Measurements from ENCODE around the gene ATP6V1E1.
"Not testable (repeated sequence)": the region's sequence is repeated elsewhere in the genome, so short reads cannot be mapped to it uniquely, and the experiment has no call there.

The ATP6V1E1 gene

DNA sequence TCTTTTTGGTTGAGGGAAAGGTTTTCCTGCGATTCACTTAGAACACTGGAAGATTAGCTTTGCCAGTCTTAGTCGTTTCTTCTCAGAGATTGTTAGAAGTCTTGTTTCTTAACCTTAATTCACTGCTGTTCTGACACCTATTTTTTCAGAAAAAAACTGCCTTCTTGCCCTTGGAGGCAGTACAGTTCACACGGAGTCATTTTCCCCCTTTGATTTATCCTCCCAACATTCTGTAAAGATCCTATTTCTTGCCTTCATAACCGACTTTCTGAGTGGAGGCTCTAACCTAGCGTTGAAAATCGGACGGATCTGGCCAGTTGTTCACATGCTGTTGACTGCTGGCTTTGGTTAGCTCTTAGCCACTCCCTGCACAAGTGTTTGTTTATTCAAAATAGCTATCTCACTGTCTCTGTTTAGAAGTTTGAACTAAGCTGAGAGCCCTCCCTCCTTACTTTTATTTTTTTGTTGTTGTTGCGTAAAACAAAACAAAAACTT is 10.7 kb upstream of the ATP6V1E1 start:
- DNase-seq = no peak
- Mint-ChIP-seq H3K27me3 (no peaks in the 10 kb centered on the region), H3K4me1 (peaks cover 20% of the 10 kb centered on the region), H3K27ac (peak overlapping the region; percentile 98 to 100), H3K9me3 (no peaks in the 10 kb centered on the region), H3K4me3 (peak overlapping the region; percentile 86 to 96)
- no peak for ATAC-seq

DNA sequence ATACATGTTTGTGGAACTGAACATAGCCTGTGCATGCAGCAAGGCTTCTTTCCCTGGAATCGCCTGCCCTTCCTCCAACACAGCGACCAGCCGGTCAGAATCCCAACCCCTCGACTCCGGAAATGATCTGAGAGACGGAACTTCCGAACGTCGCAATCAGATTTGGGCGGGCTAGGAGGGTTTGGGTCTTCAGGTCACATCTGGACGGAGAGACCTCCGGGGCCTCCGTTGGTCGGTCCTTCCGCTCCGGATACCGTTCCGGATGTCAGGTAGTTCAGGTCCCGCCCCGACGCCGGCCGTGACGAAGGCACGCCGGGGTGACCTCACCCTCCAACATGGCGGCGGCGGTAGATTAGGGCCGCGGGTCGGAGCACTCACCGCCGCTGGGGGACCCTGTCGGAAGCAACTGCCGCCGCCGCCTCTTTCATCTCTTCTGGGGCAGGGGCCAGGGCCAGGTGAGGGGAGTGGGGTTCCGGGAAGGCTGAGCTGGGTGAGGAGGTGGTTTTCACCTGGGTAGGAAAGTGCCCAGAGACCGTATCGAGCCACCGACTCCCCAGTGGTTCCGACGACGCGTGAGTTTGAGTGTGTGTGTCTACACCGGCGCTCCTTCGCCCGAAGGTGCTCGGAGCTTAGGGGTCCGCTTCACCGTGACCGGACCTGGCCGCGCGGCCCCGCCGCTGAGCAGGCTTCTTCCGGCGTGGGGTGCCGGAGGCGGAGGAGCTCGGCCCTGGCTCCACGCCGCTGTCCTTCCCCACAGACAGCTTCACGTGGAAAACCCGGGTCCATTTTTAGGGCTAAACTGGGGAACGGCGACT is 10.1 kb upstream of the ATP6V1E1 start, which contains the start of gene BCL2L13:
BCL2L13 (plus strand) TSS at position 326 of the 815 bp plus-strand sequence. CDS start 16,955 bp downstream, outside the sequence.
- no peaks in the 10 kb centered on the region for H3K9me3 Mint-ChIP-seq
- H3K27ac Mint-ChIP-seq = peak within 1 kb of the TSS; percentile 98 to 100
- H3K4me3 Mint-ChIP-seq = peak within 1 kb of the TSS; percentile 86 to 96

DNA sequence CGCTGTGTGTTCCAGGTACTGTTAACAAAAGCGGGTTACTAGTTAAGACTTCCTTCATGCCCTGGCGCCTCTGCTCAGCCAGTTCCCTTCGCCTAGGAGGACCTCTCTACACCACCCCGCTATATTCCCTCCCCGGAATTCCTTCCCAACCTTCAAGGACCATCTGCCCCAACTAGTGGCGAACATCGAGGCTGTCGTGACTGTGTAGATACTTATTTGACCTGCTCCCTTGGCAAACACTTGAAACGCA is 9.6 kb upstream of the ATP6V1E1 start:
- Mint-ChIP-seq H3K4me1 (peaks cover 20% of the 10 kb centered on the region), H3K9me3 (no peaks in the 10 kb centered on the region), H3K27ac (peak overlapping the region; percentile 98 to 100), H3K4me3 (peak overlapping the region; percentile 86 to 96), H3K27me3 (no peaks in the 10 kb centered on the region)
- no peak for DNase-seq
- ATAC-seq = peak; percentile 44

More for the DNA sequence above, 10.1 kb upstream of the ATP6V1E1 start, which contains the start of gene BCL2L13:
- H3K27me3 Mint-ChIP-seq = no peaks in the 10 kb centered on the region
- peak; percentile 88 to 90 for DNase-seq
- H3K4me1 Mint-ChIP-seq = peaks cover 20% of the 10 kb centered on the region
- ATAC-seq = peak; percentile 98

DNA sequence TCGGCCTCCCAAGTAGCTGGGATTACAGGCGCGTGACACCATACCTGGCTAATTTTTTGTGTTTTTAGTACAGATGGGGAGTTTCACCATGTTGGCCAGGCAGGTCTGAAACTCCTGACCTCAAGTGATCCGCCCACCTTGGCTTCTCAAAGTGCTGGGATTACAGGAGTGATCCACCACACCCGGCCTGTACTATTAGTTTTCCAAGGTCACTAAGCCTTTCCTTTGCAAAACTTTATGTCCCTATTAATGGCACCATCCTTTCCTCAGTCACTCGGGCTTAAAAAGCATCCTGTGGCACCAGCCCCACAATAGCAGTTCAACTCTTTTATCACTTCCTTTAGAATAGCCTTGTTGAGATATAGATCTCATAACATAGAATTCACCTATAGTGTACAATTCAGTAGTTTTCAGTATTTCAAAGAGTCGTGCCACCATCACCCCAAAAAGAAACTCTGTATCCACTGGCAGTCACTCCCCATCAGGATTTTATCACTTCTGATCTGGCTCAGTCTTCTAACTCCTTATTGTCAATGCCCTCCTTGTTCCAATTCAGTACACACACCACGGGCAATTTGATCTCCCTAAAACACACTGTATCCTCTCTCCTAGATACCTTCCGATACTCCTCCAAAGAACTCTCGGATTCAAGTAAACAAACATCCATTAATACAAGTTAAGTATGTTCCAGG is 9.1 kb upstream of the ATP6V1E1 start:
- ATAC-seq (no peak), DNase-seq (peak in 1 of 2 donors; percentile 5)
- H3K27me3 Mint-ChIP-seq = no peaks in the 10 kb centered on the region
- no peaks in the 10 kb centered on the region for H3K9me3 Mint-ChIP-seq
- peak overlapping the region; percentile 98 to 100 for H3K27ac Mint-ChIP-seq
- H3K4me3 Mint-ChIP-seq = peak overlapping the region; percentile 86 to 96
- H3K4me1 Mint-ChIP-seq = peaks cover 20% of the 10 kb centered on the region

DNA sequence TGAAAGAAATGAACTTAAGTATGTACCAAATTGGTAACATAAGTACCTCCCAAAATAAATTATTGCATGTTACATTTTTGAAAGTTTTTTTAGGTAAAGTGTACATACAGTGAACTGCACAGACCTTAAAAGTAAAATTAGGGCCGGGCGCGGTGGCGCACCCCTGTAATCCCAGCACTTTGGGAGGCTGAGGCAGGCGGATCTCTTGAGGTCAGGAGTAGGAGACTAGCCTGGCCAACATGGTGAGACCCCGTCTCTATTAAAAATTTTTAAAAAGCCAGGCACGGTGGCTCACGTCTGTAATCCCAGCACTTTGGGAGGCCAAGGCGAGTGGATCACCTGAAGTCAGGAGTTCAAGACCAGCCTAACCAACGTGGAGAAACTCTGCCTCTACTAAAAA is 8.3 kb upstream of the ATP6V1E1 start:
- H3K9me3 Mint-ChIP-seq, H3K27ac Mint-ChIP-seq, H3K4me3 Mint-ChIP-seq, H3K27me3 Mint-ChIP-seq, ATAC-seq, DNase-seq: not testable (repeated sequence)
- peaks cover 20% of the 10 kb centered on the region for H3K4me1 Mint-ChIP-seq

DNA sequence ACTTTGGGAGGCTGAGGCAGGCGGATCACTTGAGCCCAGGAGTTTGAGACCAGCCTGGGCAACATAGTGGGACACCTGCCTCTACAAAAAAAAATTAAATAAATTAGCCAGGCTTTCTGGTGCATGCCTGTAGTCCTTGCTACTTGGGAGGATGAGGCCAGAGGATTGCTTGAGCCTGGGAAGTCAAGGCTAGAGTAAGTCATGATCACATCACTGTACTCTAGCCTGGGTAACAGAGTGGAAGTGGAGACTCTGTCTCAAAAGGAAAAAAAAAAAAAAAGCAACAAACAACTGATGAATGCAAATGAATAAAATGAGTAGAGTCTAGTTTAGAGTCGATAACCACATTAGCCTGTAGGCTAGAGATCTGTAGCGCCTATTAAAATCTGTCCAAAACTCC is 6.1 kb upstream of the ATP6V1E1 start:
- no peak overlapping the region for H3K4me3 Mint-ChIP-seq
- H3K9me3 Mint-ChIP-seq = no peaks in the 10 kb centered on the region
- H3K4me1 Mint-ChIP-seq = peaks cover 14% of the 10 kb centered on the region
- no peaks in the 10 kb centered on the region for H3K27me3 Mint-ChIP-seq
- ATAC-seq (no peak), DNase-seq (no peak)
- H3K27ac Mint-ChIP-seq = no peak overlapping the region

DNA sequence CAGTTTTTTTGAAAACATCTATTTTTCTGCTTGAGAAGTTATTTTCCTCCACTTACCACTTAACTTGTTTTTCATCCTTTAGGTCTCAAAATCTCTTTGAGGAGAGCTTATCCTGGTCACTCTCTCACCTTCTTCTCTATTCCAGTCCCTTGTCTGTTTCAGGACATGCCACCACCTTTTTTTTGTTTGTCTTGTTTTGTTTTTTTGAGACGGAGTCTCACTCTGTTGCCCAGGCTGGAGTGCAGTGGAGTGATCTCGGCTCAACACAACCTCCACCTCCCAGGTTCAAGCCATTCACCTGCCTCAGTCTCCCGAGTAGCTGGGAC is 5.4 kb upstream of the ATP6V1E1 start:
- H3K9me3 Mint-ChIP-seq = no peaks in the 10 kb centered on the region
- H3K4me3 Mint-ChIP-seq = no peak overlapping the region
- no peaks in the 10 kb centered on the region for H3K27me3 Mint-ChIP-seq
- no peak for ATAC-seq
- H3K27ac Mint-ChIP-seq = no peak overlapping the region
- no peak for DNase-seq
- H3K4me1 Mint-ChIP-seq = peaks cover 14% of the 10 kb centered on the region

DNA sequence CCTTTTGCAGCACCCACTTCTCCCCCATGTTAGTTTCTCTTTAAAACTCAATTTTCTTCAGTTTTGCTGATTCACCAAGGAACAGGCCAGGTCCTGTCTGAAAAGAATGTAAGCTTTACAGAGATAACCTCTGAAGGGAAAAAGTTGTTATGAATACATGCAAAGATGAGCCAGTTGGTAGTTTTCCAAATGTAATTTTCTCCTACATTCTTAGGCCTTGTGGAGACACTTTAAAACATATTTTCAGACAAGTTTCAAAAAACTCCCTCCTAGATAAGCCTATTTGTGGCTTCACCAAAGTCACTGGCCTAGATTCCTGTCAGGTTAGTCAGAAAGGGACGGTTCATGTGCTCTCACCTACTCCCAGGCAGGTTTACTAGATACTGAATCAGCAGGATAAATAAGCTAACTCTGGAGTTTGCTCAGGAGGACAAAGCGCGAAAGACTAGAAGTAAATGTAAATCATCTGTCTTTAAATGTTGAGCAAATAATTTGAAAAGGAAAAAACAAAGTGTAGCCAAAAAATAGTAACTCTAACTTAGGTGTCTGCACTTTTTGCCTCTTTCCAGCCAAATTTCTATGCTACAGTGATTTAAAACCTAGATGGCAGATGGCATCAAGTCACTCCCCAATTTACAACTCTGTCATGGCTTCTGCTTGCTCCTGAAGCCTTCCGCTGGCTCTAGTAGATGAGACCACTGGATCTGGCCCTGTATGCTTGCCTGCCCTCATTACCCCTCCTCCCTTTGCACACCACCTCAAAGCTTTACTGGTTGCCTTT is 4.9 kb upstream of the ATP6V1E1 start:
- H3K9me3 Mint-ChIP-seq = no peaks in the 10 kb centered on the region
- no peak overlapping the region for H3K27ac Mint-ChIP-seq
- DNase-seq (no peak), ATAC-seq (no peak)
- no peaks in the 10 kb centered on the region for H3K27me3 Mint-ChIP-seq
- no peak overlapping the region for H3K4me3 Mint-ChIP-seq
- peaks cover 14% of the 10 kb centered on the region for H3K4me1 Mint-ChIP-seq

DNA sequence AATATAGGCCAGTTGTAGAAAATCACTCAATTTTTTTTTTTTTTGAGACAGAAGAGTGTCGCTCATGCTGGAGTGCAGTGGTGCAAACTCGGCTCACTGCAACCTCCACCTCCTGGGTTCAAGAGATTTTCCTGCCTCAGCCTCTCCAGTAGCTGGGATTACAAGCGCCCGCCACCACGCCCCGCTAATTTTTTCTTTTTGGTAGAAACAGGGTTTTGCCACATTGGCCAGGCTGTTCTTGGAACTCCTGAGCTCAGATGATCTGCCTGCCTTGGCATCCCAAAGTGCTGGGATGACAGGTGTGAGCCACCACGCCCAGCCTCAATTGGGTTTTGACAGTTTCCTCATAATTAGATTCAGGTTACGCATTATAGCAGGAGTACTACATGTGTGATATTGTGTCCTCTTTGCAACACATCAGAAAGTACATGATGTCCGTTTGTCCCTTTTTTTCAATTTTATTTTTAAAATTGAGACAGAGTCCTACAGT is 2.6 kb upstream of the ATP6V1E1 start:
- H3K27me3 Mint-ChIP-seq = no peaks in the 10 kb centered on the region
- H3K9me3 Mint-ChIP-seq = no peaks in the 10 kb centered on the region
- no peak overlapping the region for H3K27ac Mint-ChIP-seq
- peaks cover 11% of the 10 kb centered on the region for H3K4me1 Mint-ChIP-seq
- H3K4me3 Mint-ChIP-seq = peak overlapping the region in 1 of 2 donors; percentile 17
- ATAC-seq (no peak), DNase-seq (no peak)

DNA sequence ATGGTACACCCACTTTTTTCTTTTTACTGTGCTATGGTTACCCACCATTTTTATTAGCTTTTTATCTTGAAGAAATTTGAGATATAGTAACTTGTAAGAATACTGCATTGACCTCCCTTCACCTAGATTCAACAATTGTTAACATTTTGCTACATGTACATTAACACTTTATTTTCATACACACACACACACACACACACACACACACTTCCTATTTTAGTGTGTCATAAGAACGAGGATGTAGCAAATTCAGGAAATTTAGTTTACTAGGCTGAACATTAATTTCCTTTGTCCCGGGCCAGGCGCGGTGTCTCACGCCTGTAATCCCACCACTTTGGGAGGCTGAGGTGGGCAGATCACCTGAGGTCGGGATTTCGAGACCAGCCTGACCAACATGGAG is 1.1 kb upstream of the ATP6V1E1 start:
- DNase-seq = no peak
- no peaks in the 10 kb centered on the region for H3K27me3 Mint-ChIP-seq
- peak overlapping the region in 1 of 2 donors; percentile 28 for H3K27ac Mint-ChIP-seq
- ATAC-seq = no peak
- H3K4me3 Mint-ChIP-seq = peak overlapping the region; percentile 91 to 92
- H3K9me3 Mint-ChIP-seq = no peaks in the 10 kb centered on the region
- H3K4me1 Mint-ChIP-seq = peaks cover 24% of the 10 kb centered on the region

DNA sequence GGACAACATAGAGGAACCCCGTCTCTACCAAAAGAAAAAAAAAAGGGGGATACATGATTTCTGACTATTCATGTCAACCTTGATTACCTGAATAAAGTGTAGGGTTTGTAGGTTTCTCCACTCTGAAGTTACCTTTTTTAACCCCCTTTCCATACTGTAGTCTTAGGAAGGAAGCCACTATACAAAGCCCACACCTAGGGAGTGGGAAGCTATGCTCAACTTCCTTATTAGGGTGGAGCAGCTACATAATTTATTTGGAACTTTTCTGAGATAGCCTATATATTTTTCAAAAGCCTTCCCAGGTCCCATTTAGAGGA is 582 bp upstream of the ATP6V1E1 start:
- DNase-seq (no peak), ATAC-seq (peak; percentile 25)
- peak overlapping the region; percentile 87 to 96 for H3K27ac Mint-ChIP-seq
- H3K9me3 Mint-ChIP-seq = no peaks in the 10 kb centered on the region
- H3K27me3 Mint-ChIP-seq = no peaks in the 10 kb centered on the region
- H3K4me3 Mint-ChIP-seq = peak overlapping the region; percentile 91 to 92
- peaks cover 26% of the 10 kb centered on the region for H3K4me1 Mint-ChIP-seq

DNA sequence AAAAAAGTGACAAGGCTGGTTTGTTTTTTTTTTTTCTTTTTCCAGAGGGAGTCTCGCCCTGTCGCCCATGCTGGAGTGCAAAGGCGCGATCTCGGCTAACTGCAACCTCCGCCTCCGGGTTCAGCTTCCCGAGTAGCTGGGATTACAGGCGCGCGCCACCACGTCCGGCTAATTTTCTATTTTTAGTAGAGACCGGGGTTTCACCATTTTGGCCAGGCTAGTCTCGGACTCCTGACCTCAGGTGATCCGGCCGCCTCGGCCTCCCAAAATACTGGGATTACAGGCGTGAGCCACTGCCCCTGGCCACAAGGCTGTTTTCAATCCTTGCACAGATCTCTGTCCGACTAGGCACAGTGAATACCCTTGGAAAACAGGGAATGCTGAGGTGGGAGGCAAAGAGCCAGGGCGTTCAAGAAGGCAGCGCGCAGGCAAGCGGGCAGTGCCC is 566 bp downstream of the ATP6V1E1 start:
- H3K27me3 Mint-ChIP-seq = no peaks in the 10 kb centered on the region
- H3K4me1 Mint-ChIP-seq = peaks cover 26% of the 10 kb centered on the region
- ATAC-seq (no peak), DNase-seq (no peak)
- peak overlapping the region; percentile 91 to 92 for H3K4me3 Mint-ChIP-seq
- peak overlapping the region; percentile 87 to 96 for H3K27ac Mint-ChIP-seq
- no peaks in the 10 kb centered on the region for H3K9me3 Mint-ChIP-seq

DNA sequence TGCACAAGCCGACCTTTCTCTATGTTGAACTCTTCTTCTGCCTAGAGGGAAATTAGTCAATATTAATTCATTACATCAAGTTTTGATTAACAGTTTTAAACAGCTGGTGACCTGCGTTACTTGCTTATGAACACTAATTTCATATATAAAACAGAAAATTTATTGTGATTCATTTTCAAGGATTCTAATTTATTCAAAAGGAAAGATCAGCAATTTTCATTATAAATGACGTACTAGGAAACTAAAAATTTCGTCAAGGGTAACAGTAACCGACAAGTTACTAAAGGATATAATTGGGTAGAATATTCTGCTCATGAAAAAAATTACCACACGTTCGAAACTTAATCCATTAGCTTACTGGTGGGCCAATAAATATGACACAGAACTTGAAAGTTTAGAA is 15.3 kb downstream of the ATP6V1E1 start:
- ATAC-seq (no peak), DNase-seq (no peak)
- H3K9me3 Mint-ChIP-seq = no peaks in the 10 kb centered on the region
- H3K27ac Mint-ChIP-seq = peak overlapping the region in 1 of 2 donors; percentile 66
- H3K4me1 Mint-ChIP-seq = no peaks in the 10 kb centered on the region
- no peak overlapping the region for H3K4me3 Mint-ChIP-seq
- H3K27me3 Mint-ChIP-seq = no peaks in the 10 kb centered on the region

DNA sequence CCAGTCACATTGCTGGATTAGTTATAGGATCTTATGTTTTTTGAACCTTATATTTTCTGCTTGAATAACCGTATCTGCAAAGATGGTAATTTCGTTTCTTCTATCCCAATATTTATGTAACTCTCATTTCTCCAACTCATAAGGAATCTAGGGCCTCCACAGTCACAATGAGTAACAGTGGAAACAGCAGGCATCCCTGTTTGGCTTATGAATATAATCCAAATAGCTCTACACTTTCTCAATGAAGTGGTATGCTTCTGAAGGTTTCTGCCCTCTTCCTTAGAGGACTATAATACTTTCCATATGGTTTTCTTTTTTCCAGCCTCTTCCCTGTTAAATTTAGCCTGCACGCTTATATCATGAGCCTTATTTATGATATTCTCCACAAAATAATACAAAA is 16.5 kb downstream of the ATP6V1E1 start:
- H3K4me1 Mint-ChIP-seq = no peaks in the 10 kb centered on the region
- H3K27me3 Mint-ChIP-seq = no peaks in the 10 kb centered on the region
- H3K9me3 Mint-ChIP-seq = no peaks in the 10 kb centered on the region
- DNase-seq (no peak), ATAC-seq (no peak)
- no peak overlapping the region for H3K4me3 Mint-ChIP-seq
- H3K27ac Mint-ChIP-seq = no peak overlapping the region

DNA sequence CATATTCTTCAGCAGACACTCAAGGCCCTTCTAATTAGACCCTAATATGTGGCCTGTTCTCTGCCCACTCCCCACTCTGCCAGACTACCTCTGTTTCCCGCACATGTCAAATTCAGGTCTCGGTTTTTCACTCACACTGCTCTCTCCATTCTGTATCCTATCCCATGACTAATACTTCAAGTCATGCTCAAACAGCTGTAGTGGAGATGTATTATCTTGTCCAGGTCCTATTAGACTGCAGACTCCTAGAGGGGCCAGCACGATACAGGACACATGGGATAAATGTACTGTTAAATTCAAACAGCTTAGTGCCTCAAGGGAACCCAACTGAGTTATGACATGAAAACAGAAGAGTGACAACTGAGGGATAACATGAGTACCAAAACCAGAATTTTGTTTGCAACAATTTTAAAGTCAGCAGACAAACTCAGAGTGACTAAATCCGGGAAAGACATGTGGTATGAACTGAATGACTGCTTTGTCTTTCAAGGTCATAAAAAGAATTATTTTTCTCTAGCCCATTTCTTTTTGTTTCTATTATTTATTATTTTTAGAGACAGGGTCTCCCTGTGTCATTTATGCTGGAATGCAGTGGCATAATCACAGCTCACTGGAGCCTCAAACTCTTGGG is 20.5 kb downstream of the ATP6V1E1 start:
- ATAC-seq = no peak
- H3K27me3 Mint-ChIP-seq = no peaks in the 10 kb centered on the region

More for the DNA sequence above, 20.5 kb downstream of the ATP6V1E1 start:
- no peak overlapping the region for H3K27ac Mint-ChIP-seq
- H3K9me3 Mint-ChIP-seq = no peaks in the 10 kb centered on the region
- no peak overlapping the region for H3K4me3 Mint-ChIP-seq
- H3K4me1 Mint-ChIP-seq = no peaks in the 10 kb centered on the region
- DNase-seq = no peak

All from stimulated activated naive CD8-positive, alpha-beta T cell treated with anti-CD3 and anti-CD28 coated beads, Interleukin-15, amount 100 ng/mL, for 72 hours (primary cell).